ENCODE data around the gene EPHA5. TPM values are rescaled to one million over a fixed set of nuclear protein-coding genes. Genes with fewer than 3 reads are reported as not detected.

Gene EPHA5
- total RNA-seq (under 1 TPM in 1 of 4 donors, not detected in 3; 0.06 TPM), polyA plus RNA-seq (under 1 TPM in 2 of 3 donors, not detected in 1; 0.01 TPM)
- long read RNA-seq, donor 1, result 0 reads
- long read RNA-seq, donor 2, result 0 reads

DNA sequence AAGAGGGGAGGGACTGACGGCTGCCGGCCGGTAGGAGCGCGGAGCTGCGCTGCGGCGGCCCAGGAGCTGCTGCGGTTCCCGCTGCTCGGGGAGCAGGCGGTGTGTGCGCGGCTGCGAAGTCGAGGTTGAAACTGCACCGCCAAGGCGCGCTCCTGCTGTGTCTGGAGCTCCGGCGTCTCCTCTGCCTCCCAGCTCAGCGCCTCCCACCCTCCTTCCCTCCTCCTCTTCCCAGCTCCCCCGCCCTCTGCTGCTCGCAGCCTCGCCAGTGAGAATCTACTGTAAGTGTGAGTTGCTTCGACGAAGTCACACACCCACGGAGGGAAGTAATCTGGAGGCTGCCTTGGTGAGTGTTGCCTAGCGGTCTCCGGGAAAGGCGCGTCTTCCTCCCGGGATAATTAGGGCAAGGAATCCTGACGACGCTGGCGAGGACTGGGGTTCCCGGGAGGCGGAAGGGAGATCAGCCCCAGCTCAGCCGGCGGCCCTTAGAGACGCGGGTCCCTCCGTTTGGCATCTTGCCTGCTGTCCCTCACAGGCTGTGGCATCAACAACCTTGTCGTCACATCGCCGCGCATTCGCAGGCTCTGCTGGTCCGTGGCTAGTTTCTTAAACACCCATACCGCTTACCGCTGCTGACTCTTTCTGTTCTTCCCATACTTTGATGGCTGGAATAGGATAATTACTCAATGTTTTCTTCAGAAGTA lies at the start of gene EPHA5:
EPHA5 (minus strand) TSS at position 159 of the 701 bp plus-strand sequence. CDS start 747 bp downstream, outside the sequence.
- intact Hi-C loops (cut with DNase I), result no loop called here
- Histone ChIP-seq H3K4me3 (peak within 1 kb of the TSS; percentile 54), H3K9me3 (no peaks in the 10 kb centered on the region), H3K27ac (no peak within 1 kb of the TSS), H3K27me3 (ENCODE audit: insufficient read depth in 3 of 3, low read length in 2 of 3) (peaks cover 4 to 37% (median 21%) of the 10 kb centered on the region in 3 donors), H3K36me3 (ENCODE audit: insufficient read depth in 1 of 2, low read depth in 1 of 2) (no peaks in the 10 kb centered on the region), H3K4me1 (no peaks in the 10 kb centered on the region)
- 1% methylated on average over 48 to 51 of the region's 51 CpGs for WGBS, 3 donors
- peak; percentile 35 to 75 (median 61) for ATAC-seq
- DNase-seq, result peak; percentile 40 to 55
- TF ChIP-seq, protein P1, sequence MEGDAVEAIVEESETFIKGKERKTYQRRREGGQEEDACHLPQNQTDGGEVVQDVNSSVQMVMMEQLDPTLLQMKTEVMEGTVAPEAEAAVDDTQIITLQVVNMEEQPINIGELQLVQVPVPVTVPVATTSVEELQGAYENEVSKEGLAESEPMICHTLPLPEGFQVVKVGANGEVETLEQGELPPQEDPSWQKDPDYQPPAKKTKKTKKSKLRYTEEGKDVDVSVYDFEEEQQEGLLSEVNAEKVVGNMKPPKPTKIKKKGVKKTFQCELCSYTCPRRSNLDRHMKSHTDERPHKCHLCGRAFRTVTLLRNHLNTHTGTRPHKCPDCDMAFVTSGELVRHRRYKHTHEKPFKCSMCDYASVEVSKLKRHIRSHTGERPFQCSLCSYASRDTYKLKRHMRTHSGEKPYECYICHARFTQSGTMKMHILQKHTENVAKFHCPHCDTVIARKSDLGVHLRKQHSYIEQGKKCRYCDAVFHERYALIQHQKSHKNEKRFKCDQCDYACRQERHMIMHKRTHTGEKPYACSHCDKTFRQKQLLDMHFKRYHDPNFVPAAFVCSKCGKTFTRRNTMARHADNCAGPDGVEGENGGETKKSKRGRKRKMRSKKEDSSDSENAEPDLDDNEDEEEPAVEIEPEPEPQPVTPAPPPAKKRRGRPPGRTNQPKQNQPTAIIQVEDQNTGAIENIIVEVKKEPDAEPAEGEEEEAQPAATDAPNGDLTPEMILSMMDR (IDR thresholded peaks at IDR 0.05), result no peak

DNA sequence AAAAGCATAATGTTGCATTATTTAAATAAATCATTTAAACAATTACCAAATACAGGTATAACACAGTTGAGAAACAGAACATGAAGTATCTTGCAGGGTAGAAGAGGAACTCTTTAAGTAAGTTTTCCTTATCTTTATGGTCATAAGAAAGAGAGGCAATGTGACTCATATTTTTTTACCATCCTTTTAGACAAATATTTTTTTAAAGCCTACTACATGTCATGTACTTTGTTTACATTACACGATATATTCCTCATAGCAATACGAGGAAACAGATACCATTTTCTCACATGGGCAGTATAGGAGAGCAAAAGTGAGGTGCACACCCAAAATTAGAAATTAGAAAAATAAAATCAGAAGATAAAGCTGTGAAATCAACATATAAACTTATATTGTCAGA lies 49.3 kb upstream of the EPHA5 start:
- no peaks in the 10 kb centered on the region for H3K9me3 ChIP-seq
- ATAC-seq (no peak), DNase-seq (no peak)
- H3K4me1 ChIP-seq, result no peaks in the 10 kb centered on the region
- no peak overlapping the region for H3K4me3 ChIP-seq
- intact Hi-C loops (cut with DNase I), result no loop called here
- no peak overlapping the region for H3K27ac ChIP-seq
- no peaks in the 10 kb centered on the region for H3K36me3 ChIP-seq (ENCODE audit: insufficient read depth in 1 of 2, low read depth in 1 of 2)
- WGBS, 3 donors, result 89 to 93% (median 90%) methylated on average over 2 of the region's 2 CpGs
- H3K27me3 ChIP-seq (ENCODE audit: insufficient read depth in 3 of 3, low read length in 2 of 3), result no peaks in the 10 kb centered on the region
- TF ChIP-seq, protein P1 (IDR thresholded peaks at IDR 0.05), result no peak

DNA sequence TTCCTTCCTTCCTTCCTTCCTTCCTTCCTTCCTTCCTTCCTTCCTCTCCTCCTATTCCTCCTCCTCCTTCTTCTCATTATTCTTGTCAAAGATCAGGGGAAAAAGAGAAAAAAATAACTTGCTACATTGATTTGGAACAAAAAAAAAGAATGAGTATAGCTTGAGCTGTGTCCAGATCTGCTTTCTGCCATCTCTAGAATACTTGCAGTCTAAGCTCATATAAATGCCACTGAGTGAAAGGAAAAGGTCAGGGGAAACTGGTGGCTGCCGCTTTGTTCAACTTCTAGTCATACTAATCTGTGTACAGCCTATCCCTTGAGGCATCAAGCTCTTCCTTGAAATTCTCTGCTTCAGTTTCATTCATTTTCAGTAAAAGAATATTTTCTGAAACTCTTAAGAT lies 28.3 kb upstream of the EPHA5 start:
- Histone ChIP-seq H3K9me3 (no peaks in the 10 kb centered on the region), H3K36me3 (ENCODE audit: insufficient read depth in 1 of 2, low read depth in 1 of 2) (no peaks in the 10 kb centered on the region), H3K27ac (no peak overlapping the region), H3K27me3 (ENCODE audit: insufficient read depth in 3 of 3, low read length in 2 of 3) (no peaks in the 10 kb centered on the region), H3K4me1 (no peaks in the 10 kb centered on the region), H3K4me3 (no peak overlapping the region)
- intact Hi-C loops (cut with DNase I), result no loop called here
- TF ChIP-seq, protein P1 (IDR thresholded peaks at IDR 0.05), result no peak
- 67 to 81% (median 79%) methylated on average over 1 of the region's 1 CpG for WGBS, 3 donors
- DNase-seq, result no peak
- ATAC-seq, result no peak

DNA sequence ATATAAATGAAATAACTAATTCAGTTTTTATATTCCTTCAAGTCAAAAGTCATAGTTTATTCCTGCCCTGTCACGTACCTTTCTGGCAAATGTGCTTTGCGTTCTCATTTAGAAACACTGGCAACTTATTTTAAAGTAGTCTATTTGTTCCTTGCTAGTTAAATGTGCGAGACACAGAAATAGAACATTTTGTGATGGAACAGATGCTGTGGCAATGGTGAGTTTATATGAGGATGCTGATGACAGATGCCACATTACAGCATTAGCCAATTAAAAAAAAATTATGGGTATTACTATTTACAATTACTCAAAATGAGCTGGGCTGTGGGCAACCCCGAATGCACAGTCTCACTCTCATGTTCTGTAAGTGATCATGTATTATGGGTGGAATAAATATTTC lies 26.1 kb upstream of the EPHA5 start:
- Histone ChIP-seq H3K27me3 (ENCODE audit: insufficient read depth in 3 of 3, low read length in 2 of 3) (no peaks in the 10 kb centered on the region), H3K27ac (no peak overlapping the region), H3K9me3 (no peaks in the 10 kb centered on the region), H3K4me3 (no peak overlapping the region), H3K4me1 (no peaks in the 10 kb centered on the region), H3K36me3 (ENCODE audit: insufficient read depth in 1 of 2, low read depth in 1 of 2) (no peaks in the 10 kb centered on the region)
- no peak for ATAC-seq
- WGBS, 3 donors, result 41 to 81% (median 64%) methylated on average over 4 of the region's 4 CpGs
- DNase-seq, result no peak
- TF ChIP-seq, protein P1 (IDR thresholded peaks at IDR 0.05), result no peak
- intact Hi-C loops (cut with DNase I), result no loop called here

All from psoas muscle (tissue), 8 donors.